SK-N-SH (cell line): ENCODE measurements around the gene SHF. TPM values are rescaled to one million over a fixed set of nuclear protein-coding genes. Genes with fewer than 3 reads are reported as not detected.

ENCODE experiments used
- CTCF ChIA-PET: fragments of 300-600, 350-600 bp; formaldehyde crosslinking; extraction: SDS; loops from one replicate; lab custom pipeline; 2021; lab: Yijun Ruan, JAX
- POLR2A ChIA-PET: fragments of 350-600 bp; sonication (Branson Sonifier 250); formaldehyde crosslinking; extraction: SDS; loops from one replicate; lab custom pipeline; 2020; ENCODE audit warnings: antibody characterized with exemption, inconsistent platforms; lab: Yijun Ruan, JAX
- DNase-seq: peaks from one replicate; pipeline ENCODE4 v3.0.0; 2012
- H2AFZ ChIP-seq: fragments of 200-600 bp; sonication (generic); 2 replicates; pipeline ENCODE4 v1.8.1; 2016; ENCODE audit warnings: antibody characterized with exemption, mild to moderate bottlenecking, low read depth
- H3F3A ChIP-seq: fragments of 200-600 bp; sonication (generic); replicated peaks from 2 replicates; pipeline ENCODE3; 2016; ENCODE audit warnings: antibody characterized with exemption, mild to moderate bottlenecking; ENCODE audit not compliant: insufficient read depth
- H3K27ac ChIP-seq, 2 experiments: fragments of 200-500 bp in 1 of 2; fragments of 200-600 bp in 1 of 2; sonication (Bioruptor generic) in 1 of 2; sonication (generic), shearing (Covaris generic) in 1 of 2; 2 replicates each; pipeline versions ENCODE4 v1.5.1 to v1.6.1; 2014 to 2016; ENCODE audit warnings: low read depth in 2 of 2, inconsistent platforms in 1 of 2, low read length in 1 of 2, mild to moderate bottlenecking in 1 of 2, mixed read lengths in 1 of 2
- H3K27me3 ChIP-seq: fragments of 200-600 bp; sonication (generic), shearing (Covaris generic); 2 replicates; pipeline ENCODE4 v1.6.1; 2016; ENCODE audit warnings: mixed run types; ENCODE audit not compliant: insufficient read depth
- H3K36me3 ChIP-seq, 2 experiments: fragments of 200-500 bp in 1 of 2; fragments of 200-600 bp in 1 of 2; sonication (Bioruptor generic) in 1 of 2; sonication (generic) in 1 of 2; replicated peaks in 1 of 2; 2 replicates each; pipeline versions ENCODE3 to v1.5.1; 2014 to 2016; ENCODE audit warnings: low read length in 1 of 2, mild to moderate bottlenecking in 1 of 2; ENCODE audit not compliant: insufficient read depth in 2 of 2, control insufficient read depth in 1 of 2
- H3K4me1 ChIP-seq, 2 experiments: fragments of 200-500 bp in 1 of 2; fragments of 200-600 bp in 1 of 2; sonication (Bioruptor generic) in 1 of 2; sonication (generic), shearing (Covaris generic) in 1 of 2; 2 replicates each; pipeline versions ENCODE4 v1.5.1 to v1.6.1; 2014 to 2016; ENCODE audit warnings: low read depth in 1 of 2, low read length in 1 of 2, mixed run types in 1 of 2; ENCODE audit not compliant: insufficient read depth in 2 of 2, control insufficient read depth in 1 of 2
- H3K4me2 ChIP-seq: fragments of 200-600 bp; sonication (generic), shearing (Covaris generic); 2 replicates; pipeline ENCODE4 v1.6.1; 2017; ENCODE audit warnings: mixed run types
- H3K4me3 ChIP-seq, 2 experiments: fragments of 200-500 bp in 1 of 2; fragments of 200-600 bp in 1 of 2; sonication (Bioruptor generic) in 1 of 2; sonication (generic), shearing (Covaris generic) in 1 of 2; 2 replicates each; pipeline versions ENCODE4 v1.5.1 to v1.8.1; 2014 to 2016; ENCODE audit warnings: low read depth in 2 of 2, inconsistent platforms in 1 of 2, low read length in 1 of 2, mild to moderate bottlenecking in 1 of 2, mixed read lengths in 1 of 2, moderate library complexity in 1 of 2
- H3K79me2 ChIP-seq: fragments of 200-600 bp; sonication (generic); 2 replicates; pipeline ENCODE4 v1.8.1; 2017; ENCODE audit warnings: mild to moderate bottlenecking; ENCODE audit not compliant: insufficient read depth
- H3K9ac ChIP-seq: fragments of 200-600 bp; sonication (generic); 2 replicates; pipeline ENCODE4 v1.6.1; 2017; ENCODE audit warnings: mixed run types
- H3K9me2 ChIP-seq: fragments of 200-600 bp; sonication (generic); 2 replicates; pipeline ENCODE4 v1.6.1; 2017; ENCODE audit warnings: mixed run types
- H3K9me3 ChIP-seq: fragments of 200-600 bp; sonication (generic); 2 replicates; pipeline ENCODE4 v1.6.1; 2017; ENCODE audit warnings: mixed run types, mild to moderate bottlenecking, moderate library complexity
- H4K20me1 ChIP-seq: fragments of 200-600 bp; sonication (generic); 2 replicates; pipeline ENCODE4 v1.6.1; 2017; ENCODE audit warnings: mild to moderate bottlenecking, mixed run types; ENCODE audit not compliant: insufficient read depth
- CHD2 ChIP-seq: fragments of 150-350 bp; IDR thresholded peaks from 2 replicates; pipeline ENCODE4 v1.6.1; 2018; ENCODE audit warnings: low read length; ENCODE audit not compliant: partially characterized antibody
- CTCF ChIP-seq: fragments of 200-600 bp; sonication (generic); IDR thresholded peaks from 2 replicates; pipeline ENCODE4 v1.6.1; 2017; ENCODE audit warnings: antibody characterized with exemption, mild to moderate bottlenecking, moderate library complexity
- ELF1 ChIP-seq: IDR thresholded peaks from 2 replicates; pipeline ENCODE4 v1.4.0; 2012
- EZH2phosphoT487 ChIP-seq: fragments of 200-600 bp; sonication (generic); IDR thresholded peaks from 2 replicates; pipeline ENCODE4 v1.6.1; 2017; ENCODE audit warnings: low read depth, mixed run types, mild to moderate bottlenecking, antibody characterized with exemption, moderate library complexity, borderline replicate concordance
- FOXJ3 ChIP-seq: sonication (generic); formaldehyde crosslinking; IDR thresholded peaks from 2 replicates; pipeline ENCODE4 v1.5.1; 2020; ENCODE audit warnings: mild to moderate bottlenecking, missing genetic modification reagents
- FOXM1 ChIP-seq: IDR thresholded peaks from 2 replicates; pipeline ENCODE4 v1.4.0; 2012; ENCODE audit warnings: low read depth, mild to moderate bottlenecking
- GABPA ChIP-seq: IDR thresholded peaks from 2 replicates; pipeline ENCODE4 v1.4.0; 2012; ENCODE audit warnings: low read depth, mild to moderate bottlenecking
- IRF3 ChIP-seq: fragments of 150-350 bp; IDR thresholded peaks from 2 replicates; pipeline ENCODE4 v1.6.1; 2016; ENCODE audit warnings: mild to moderate bottlenecking, low read depth, low read length
- MEF2A ChIP-seq: IDR thresholded peaks from 2 replicates; pipeline ENCODE4 v1.4.0; 2012; ENCODE audit warnings: low read depth, borderline replicate concordance
- MXI1 ChIP-seq: IDR thresholded peaks from 2 replicates; pipeline ENCODE4 v1.6.1; 2012; ENCODE audit warnings: mild to moderate bottlenecking, low read depth, low read length, improper control_type of control experiment
- NFIC ChIP-seq: IDR thresholded peaks from 2 replicates; pipeline ENCODE4 v1.4.0; 2012; ENCODE audit warnings: borderline replicate concordance
- POLR2AphosphoS5 ChIP-seq: IDR thresholded peaks from 2 replicates; pipeline ENCODE4 v1.6.1; 2012; ENCODE audit warnings: low read depth, low read length
- RAD21 ChIP-seq: IDR thresholded peaks from 2 replicates; pipeline ENCODE4 v1.6.1; 2012; ENCODE audit warnings: mild to moderate bottlenecking, low read length
- RCOR1 ChIP-seq: fragments of 150-350 bp; IDR thresholded peaks from 2 replicates; pipeline ENCODE4 v1.6.1; 2017; ENCODE audit warnings: antibody characterized with exemption, low read length
- SIN3A ChIP-seq: IDR thresholded peaks from 2 replicates; pipeline ENCODE4 v1.6.1; 2012; ENCODE audit warnings: low read depth, mild to moderate bottlenecking, low read length, moderate library complexity, borderline replicate concordance
- TAF1 ChIP-seq: IDR thresholded peaks from 2 replicates; pipeline ENCODE4 v1.6.1; 2012; ENCODE audit warnings: low read depth, mild to moderate bottlenecking, low read length, moderate library complexity, borderline replicate concordance
- USF2 ChIP-seq: fragments of 150-350 bp; IDR thresholded peaks from 2 replicates; pipeline ENCODE4 v1.6.1; 2017; ENCODE audit warnings: antibody characterized with exemption, low read length, low read depth, borderline replicate concordance
- YY1 ChIP-seq: IDR thresholded peaks from 2 replicates; pipeline ENCODE4 v1.4.0; 2012; ENCODE audit warnings: low read depth, mild to moderate bottlenecking
- WGBS: methylation state at CpG from one replicate; pipeline ENCODE4 v1.1.6; 2017; ENCODE audit warnings: low lambda C conversion rate; 5-methylcytosine and 5-hydroxymethylcytosine counted together
- polyA plus RNA-seq, 3 experiments: library from polyadenylated mRNA; depleted of rRNA; stranded (reverse); fragments of >200 nt; gene quantifications; 2 replicates each; pipeline ENCODE4 v1.2.3, GENCODE V29; 2012

The SHF gene
- polyA plus RNA-seq, 1 of the 3 experiments (the other 2 are of a cell fraction) = 5.5 TPM

GRCh38 chr15:45165536-45165935, 22.2 kb downstream of the SHF start:
- H3K9me2 ChIP-seq = no peaks in the 10 kb centered on the region
- ChIA-PET POLR2A (interaction anchor here (0.5 to 1.7 kb wide), 3 partner anchors 19 to 36 kb away, joined by 3 to 7 read pairs (median 3); no protein-coding TSS in a partner anchor), CTCF (interaction anchor here (1.6 to 10.7 kb wide), 4 partner anchors 19 to 292 kb away, joined by 6 to 226 read pairs (median 46); no protein-coding TSS in a partner anchor)
- no peak overlapping the region for H2AFZ ChIP-seq
- peaks cover 6% of the 10 kb centered on the region for H3F3A ChIP-seq
- WGBS = 93% methylated on average over 4 of the region's 5 CpGs
- H3K9ac ChIP-seq = no peak overlapping the region
- H3K27ac ChIP-seq = no peak overlapping the region; a peak in 1 of 4 replicates
- H3K4me2 ChIP-seq = peak overlapping the region; percentile 88; the same call in 1 of the 2 replicates
- no peaks in the 10 kb centered on the region for H3K9me3 ChIP-seq
- DNase-seq = no peak
- H3K27me3 ChIP-seq = no peaks in the 10 kb centered on the region
- H3K36me3 ChIP-seq = no peaks in the 10 kb centered on the region
- peaks cover 10% of the 10 kb centered on the region; the same call in 1 of the 2 replicates for H3K79me2 ChIP-seq
- H4K20me1 ChIP-seq = no peaks in the 10 kb centered on the region
- H3K4me1 ChIP-seq = peaks cover 16 to 54% of the 10 kb centered on the region in 2 experiments
- TF ChIP-seq GABPA = no peak
- no peak for TF ChIP-seq RCOR1
- TF ChIP-seq IRF3 = no peak
- TF ChIP-seq ELF1 = no peak
- TF ChIP-seq EZH2phosphoT487 = no peak
- no peak for TF ChIP-seq YY1
- TF ChIP-seq, all 33 proteins: peak for 0
- no peak overlapping the region for H3K4me3 ChIP-seq

- Histone ChIP-seq H3K4me2 (no peak overlapping the region), H2AFZ (no peak overlapping the region), H3K36me3 (no peaks in the 10 kb centered on the region), H3K9me2 (no peaks in the 10 kb centered on the region), H3K9me3 (no peaks in the 10 kb centered on the region), H3K9ac (no peak overlapping the region), H3K79me2 (peaks cover 10% of the 10 kb centered on the region; the same call in 1 of the 2 replicates), H3F3A (peaks cover 6% of the 10 kb centered on the region), H3K4me1 (peaks cover 16 to 50% of the 10 kb centered on the region in 2 experiments), H3K27me3 (no peaks in the 10 kb centered on the region), H3K27ac (no peak overlapping the region), H3K4me3 (no peak overlapping the region), H4K20me1 (no peaks in the 10 kb centered on the region)
- no peak for DNase-seq
- WGBS = 83% methylated on average over 1 of the region's 1 CpG
- POLR2A ChIA-PET = interaction anchor here (0.5 to 1.7 kb wide), 3 partner anchors 20 to 36 kb away, joined by 3 to 7 read pairs (median 3); no protein-coding TSS in a partner anchor
- TF ChIP-seq NFIC (no peak), POLR2AphosphoS5 (no peak), TAF1 (no peak), SIN3A (no peak), CTCF (no peak), RAD21 (no peak), GABPA (no peak), ELF1 (no peak), USF2 (no peak), MXI1 (no peak), MEF2A (no peak), CHD2 (no peak), FOXJ3 (CRISPR knock-in tag) (no peak), FOXM1 (no peak)
- CTCF ChIA-PET = interaction anchor here (0.7 to 10.7 kb wide), 8 partner anchors 16 to 293 kb away, joined by 3 to 226 read pairs (median 6); no protein-coding TSS in a partner anchor
These were observed 22.9 kb downstream of the SHF start for GRCh38 chr15:45164914-45165313.
